HepG2 (cell line): Measurements from ENCODE around the gene SPN. TPM values are rescaled to one million over a fixed set of nuclear protein-coding genes. Genes with fewer than 3 reads are reported as not detected.
A peak's percentile ranks its signal among the peaks of the same experiment; 100 is the strongest.

Source experiments
- FLYWCH1 ChIP-seq: sonication (generic); formaldehyde crosslinking; IDR thresholded peaks from 2 replicates; pipeline ENCODE4 v1.8.1; 2023; ENCODE audit warnings: mild to moderate bottlenecking, missing genetic modification reagents
- FOXP1 ChIP-seq, 2 experiments: fragments of 450-650 bp in 1 of 2; IDR thresholded peaks; 2 replicates each; pipeline ENCODE4 v1.6.1; 2017 to 2018; ENCODE audit warnings: antibody characterized with exemption in 1 of 2
- HOXA7 ChIP-seq: sonication (generic); formaldehyde crosslinking; IDR thresholded peaks from 2 replicates; pipeline ENCODE4 v1.8.1; 2022; ENCODE audit warnings: mild to moderate bottlenecking, missing genetic modification reagents, moderate library complexity
- IKZF4 ChIP-seq: sonication (generic); formaldehyde crosslinking; IDR thresholded peaks from 2 replicates; pipeline ENCODE4 v1.5.1; 2020; ENCODE audit warnings: borderline replicate concordance, mild to moderate bottlenecking, low read depth, missing genetic modification reagents; ENCODE audit errors: not compliant biosample characterization
- KLF12 ChIP-seq: sonication (generic); formaldehyde crosslinking; IDR thresholded peaks from 2 replicates; pipeline ENCODE4 v1.4.0; 2020; ENCODE audit warnings: missing genetic modification reagents, borderline replicate concordance
- LRRFIP1 ChIP-seq: sonication (generic); formaldehyde crosslinking; conservative IDR thresholded peaks from 2 replicates; pipeline ENCODE4 v1.4.0; 2020; ENCODE audit warnings: missing genetic modification reagents
- MZF1 ChIP-seq: sonication (generic); formaldehyde crosslinking; IDR thresholded peaks from 2 replicates; pipeline ENCODE4 v1.8.1; 2023; ENCODE audit warnings: mild to moderate bottlenecking, missing genetic modification reagents, borderline replicate concordance
- NFIC ChIP-seq: IDR thresholded peaks from 2 replicates; pipeline ENCODE4 v1.6.1; 2012; ENCODE audit warnings: mild to moderate bottlenecking, low read length, inconsistent platforms
- RXRA ChIP-seq: sonication (generic); formaldehyde crosslinking; IDR thresholded peaks from 2 replicates; pipeline ENCODE4 v1.5.1; 2020; ENCODE audit warnings: missing genetic modification reagents
- SPEN ChIP-seq: sonication (generic); formaldehyde crosslinking; IDR thresholded peaks from 2 replicates; pipeline ENCODE4 v1.5.1; 2020; ENCODE audit warnings: low read depth, mild to moderate bottlenecking, missing genetic modification reagents
- STAG1 ChIP-seq: sonication (generic); formaldehyde crosslinking; IDR thresholded peaks from 2 replicates; pipeline ENCODE4 v1.4.0; 2020; ENCODE audit warnings: missing genetic modification reagents
- ZNF407 ChIP-seq: sonication (generic); formaldehyde crosslinking; IDR thresholded peaks from one replicate; pipeline ENCODE4 v1.5.1; 2020; ENCODE audit warnings: mild to moderate bottlenecking, missing genetic modification reagents; ENCODE audit errors: not compliant biosample characterization
- ZNF503 ChIP-seq: sonication (generic); formaldehyde crosslinking; IDR thresholded peaks from 2 replicates; pipeline ENCODE4 v1.4.0; 2020; ENCODE audit warnings: missing genetic modification reagents
- ZNF782 ChIP-seq: sonication (generic); formaldehyde crosslinking; IDR thresholded peaks from 2 replicates; pipeline ENCODE4 v1.4.0; 2020; ENCODE audit warnings: missing genetic modification reagents, mild to moderate bottlenecking, borderline replicate concordance
- ZNF784 ChIP-seq: sonication (generic); formaldehyde crosslinking; IDR thresholded peaks from 2 replicates; pipeline ENCODE4 v1.5.1; 2020; ENCODE audit warnings: missing genetic modification reagents, mild to moderate bottlenecking, borderline replicate concordance
- polyA plus RNA-seq, 8 experiments: library from polyadenylated mRNA; depleted of rRNA in 3 of 8; stranded (reverse) in 7 of 8; unstranded in 1 of 8; fragments of >200 nt; fragmentation: Illumina TruSeq in 4 of 8; extraction: Trizol in 4 of 8; gene quantifications; 2 replicates each; pipeline versions ENCODE4 v1.2.1 to v1.2.3, GENCODE V29; 2011 to 2016; ENCODE audit warnings: low read depth in 4 of 8, missing spikeins in 1 of 8, mixed read lengths in 1 of 8; ENCODE audit not compliant: insufficient read depth in 1 of 8
- total RNA-seq, 5 experiments: library from RNA; depleted of rRNA; stranded (reverse); fragments of >200 nt; fragmentation: Illumina TruSeq; extraction: Trizol; gene quantifications; 2 replicates each; pipeline ENCODE4 v1.2.3, GENCODE V29; 2016; ENCODE audit warnings: low read depth in 1 of 5

SPN gene
- total and polyA plus RNA-seq, 2 of the 13 experiments (the other 11 are each of a cell fraction or from before 2014, with no cell fraction given) = 0.22 to 1.6 TPM

- TF ChIP-seq ZNF503 = 0 out of 2 replicates have a peak, but pooled peaks have one; percentile 20
- TF ChIP-seq SPEN = peak; percentile 54; the same call in 1 of the 2 replicates
- peak; percentile 18; the same call in 1 of the 2 replicates for TF ChIP-seq ZNF782 (CRISPR knock-in tag)
- 0 out of 2 replicates have a peak, but pooled peaks have one; percentile 4 for TF ChIP-seq ZNF784 (CRISPR knock-in tag)
- no peak for TF ChIP-seq FLYWCH1 (CRISPR knock-in tag)
- no peak for TF ChIP-seq NFIC
- no peak for TF ChIP-seq FOXP1 (IDR thresholded peaks at IDR 0.05)
- peak; percentile 5; the same call in 1 of the 2 replicates for TF ChIP-seq FOXP1 (CRISPR knock-in tag; IDR thresholded peaks at IDR 0.05)
- TF ChIP-seq MZF1 (CRISPR knock-in tag) = no peak
- no peak for TF ChIP-seq RXRA
- no peak for TF ChIP-seq LRRFIP1 (CRISPR knock-in tag)
- TF ChIP-seq HOXA7 (CRISPR knock-in tag) = no peak
- TF ChIP-seq STAG1 (CRISPR knock-in tag) = no peak
- TF ChIP-seq KLF12 (CRISPR knock-in tag) = peak; percentile 70
- TF ChIP-seq IKZF4 (CRISPR knock-in tag) = no peak
- no peak for TF ChIP-seq ZNF407 (CRISPR knock-in tag)
Measured at GRCh38 chr16:29678691-29679267, 15.7 kb downstream of the SPN start, which contains the start of gene QPRT (continued).
